HepG2 (cell line): ENCODE measurements around the gene VEGFA. TPM values are rescaled to one million over a fixed set of nuclear protein-coding genes. Genes with fewer than 3 reads are reported as not detected.

ENCODE experiments used
- ATAD3A ChIP-seq: sonication (generic); formaldehyde crosslinking; IDR thresholded peaks from 2 replicates; pipeline ENCODE4 v1.4.0; 2020; ENCODE audit warnings: missing genetic modification reagents
- CBX2 ChIP-seq, 2 experiments: fragments of 200-600 bp in 1 of 2; sonication (generic); formaldehyde crosslinking in 1 of 2; IDR thresholded peaks; 2 replicates each; pipeline versions ENCODE4 v1.7.0 to v1.8.1; 2018 to 2022; ENCODE audit warnings: low read depth in 2 of 2, low read length in 1 of 2, mild to moderate bottlenecking in 1 of 2, missing genetic modification reagents in 1 of 2
- FOSL1 ChIP-seq: sonication (generic); formaldehyde crosslinking; IDR thresholded peaks from 2 replicates; pipeline ENCODE4 v1.9.0; 2021; ENCODE audit warnings: missing genetic modification reagents, borderline replicate concordance
- GZF1 ChIP-seq: sonication (generic); formaldehyde crosslinking; IDR thresholded peaks from 2 replicates; pipeline ENCODE4 v1.5.1; 2020; ENCODE audit warnings: mild to moderate bottlenecking, missing genetic modification reagents
- HHEX ChIP-seq: IDR thresholded peaks from 2 replicates; pipeline ENCODE4 v1.6.1; 2016; ENCODE audit warnings: control low read depth
- HNRNPUL1 ChIP-seq: fragments of 200-400 bp; formaldehyde crosslinking; IDR thresholded peaks from 2 replicates; pipeline ENCODE4 v1.6.1; 2017; ENCODE audit warnings: low read depth, mild to moderate bottlenecking, low read length, moderate library complexity
- HOMEZ ChIP-seq: IDR thresholded peaks from 2 replicates; pipeline ENCODE4 v1.6.1; 2016; ENCODE audit warnings: low read depth
- NFRKB ChIP-seq: fragments of 450-650 bp; IDR thresholded peaks from 2 replicates; pipeline ENCODE4 v1.6.1; 2017
- PHF5A ChIP-seq: IDR thresholded peaks from one replicate; pipeline ENCODE4 v1.6.1; 2018; ENCODE audit warnings: low read depth, missing genetic modification reagents; ENCODE audit not compliant: unreplicated experiment
- PRMT3 ChIP-seq: sonication (generic); formaldehyde crosslinking; IDR thresholded peaks from 2 replicates; pipeline ENCODE4 v1.8.1; 2022; ENCODE audit warnings: low read depth, mild to moderate bottlenecking, moderate library complexity, missing genetic modification reagents, borderline replicate concordance
- RAD21 ChIP-seq: fragments of 450-650 bp; formaldehyde crosslinking; IDR thresholded peaks from 2 replicates; pipeline ENCODE4 v1.5.0; 2020; ENCODE audit warnings: mild to moderate bottlenecking
- RXRA ChIP-seq: sonication (generic); formaldehyde crosslinking; IDR thresholded peaks from 2 replicates; pipeline ENCODE4 v1.5.1; 2020; ENCODE audit warnings: missing genetic modification reagents
- SMARCC2 ChIP-seq: fragments of 450-650 bp; IDR thresholded peaks from 2 replicates; pipeline ENCODE4 v1.6.1; 2017; ENCODE audit warnings: antibody characterized with exemption, mild to moderate bottlenecking
- ZNF207 ChIP-seq: fragments of 450-650 bp; IDR thresholded peaks from 2 replicates; pipeline ENCODE4 v1.6.1; 2016; ENCODE audit warnings: antibody characterized with exemption, borderline replicate concordance
- ZNF33A ChIP-seq: sonication (generic); formaldehyde crosslinking; IDR thresholded peaks from 2 replicates; pipeline ENCODE4 v1.5.1; 2020; ENCODE audit warnings: missing genetic modification reagents, mild to moderate bottlenecking, moderate library complexity, borderline replicate concordance
- ZNF558 ChIP-seq: sonication (generic); formaldehyde crosslinking; IDR thresholded peaks from 2 replicates; pipeline ENCODE4 v1.9.0; 2022; ENCODE audit warnings: mild to moderate bottlenecking, missing genetic modification reagents, borderline replicate concordance
- ZNF563 ChIP-seq: sonication (generic); formaldehyde crosslinking; IDR thresholded peaks from 2 replicates; pipeline ENCODE4 v1.8.0; 2022; ENCODE audit warnings: mild to moderate bottlenecking, moderate library complexity, missing genetic modification reagents
- ZNF598 ChIP-seq: sonication (generic); formaldehyde crosslinking; IDR thresholded peaks from 2 replicates; pipeline ENCODE4 v1.5.1; 2020; ENCODE audit warnings: mild to moderate bottlenecking, missing genetic modification reagents, borderline replicate concordance
- ZNF724P ChIP-seq: sonication (generic); formaldehyde crosslinking; IDR thresholded peaks from 2 replicates; pipeline ENCODE4 v1.8.0; 2022; ENCODE audit warnings: missing genetic modification reagents, borderline replicate concordance
- ZNF749 ChIP-seq: sonication (generic); formaldehyde crosslinking; IDR thresholded peaks from 2 replicates; pipeline ENCODE4 v1.8.0; 2022; ENCODE audit warnings: mild to moderate bottlenecking, missing genetic modification reagents, moderate library complexity, borderline replicate concordance
- ZNF850 ChIP-seq: sonication (generic); formaldehyde crosslinking; conservative IDR thresholded peaks from 2 replicates; pipeline ENCODE4 v1.9.0; 2021; ENCODE audit warnings: mild to moderate bottlenecking, missing genetic modification reagents
- polyA plus RNA-seq, 8 experiments: library from polyadenylated mRNA; depleted of rRNA in 3 of 8; stranded (reverse) in 7 of 8; unstranded in 1 of 8; fragments of >200 nt; fragmentation: Illumina TruSeq in 4 of 8; extraction: Trizol in 4 of 8; gene quantifications; 2 replicates each; pipeline versions ENCODE4 v1.2.1 to v1.2.3, GENCODE V29; 2011 to 2016; ENCODE audit warnings: low read depth in 4 of 8, missing spikeins in 1 of 8, mixed read lengths in 1 of 8; ENCODE audit not compliant: insufficient read depth in 1 of 8
- total RNA-seq, 5 experiments: library from RNA; depleted of rRNA; stranded (reverse); fragments of >200 nt; fragmentation: Illumina TruSeq; extraction: Trizol; gene quantifications; 2 replicates each; pipeline ENCODE4 v1.2.3, GENCODE V29; 2016; ENCODE audit warnings: low read depth in 1 of 5
- TF ChIP-seq, protein P1 (sequence below): sonication (generic); formaldehyde crosslinking; IDR thresholded peaks from 2 replicates; pipeline ENCODE4 v1.4.0; 2020; ENCODE audit warnings: missing genetic modification reagents, low read depth, mild to moderate bottlenecking, borderline replicate concordance
- TF ChIP-seq, protein P2 (sequence below): sonication (generic); formaldehyde crosslinking; IDR thresholded peaks from 2 replicates; pipeline ENCODE4 v1.4.0; 2020; ENCODE audit warnings: missing genetic modification reagents
- TF ChIP-seq, protein P3 (sequence below): sonication (generic); formaldehyde crosslinking; IDR thresholded peaks from 2 replicates; pipeline ENCODE4 v1.8.0; 2022; ENCODE audit warnings: missing genetic modification reagents, mild to moderate bottlenecking, inconsistent platforms, borderline replicate concordance

VEGFA gene
- total and polyA plus RNA-seq, 2 of the 13 experiments (the other 11 are each of a cell fraction or from before 2014, with no cell fraction given): 68.1 to 629 TPM

DNA sequence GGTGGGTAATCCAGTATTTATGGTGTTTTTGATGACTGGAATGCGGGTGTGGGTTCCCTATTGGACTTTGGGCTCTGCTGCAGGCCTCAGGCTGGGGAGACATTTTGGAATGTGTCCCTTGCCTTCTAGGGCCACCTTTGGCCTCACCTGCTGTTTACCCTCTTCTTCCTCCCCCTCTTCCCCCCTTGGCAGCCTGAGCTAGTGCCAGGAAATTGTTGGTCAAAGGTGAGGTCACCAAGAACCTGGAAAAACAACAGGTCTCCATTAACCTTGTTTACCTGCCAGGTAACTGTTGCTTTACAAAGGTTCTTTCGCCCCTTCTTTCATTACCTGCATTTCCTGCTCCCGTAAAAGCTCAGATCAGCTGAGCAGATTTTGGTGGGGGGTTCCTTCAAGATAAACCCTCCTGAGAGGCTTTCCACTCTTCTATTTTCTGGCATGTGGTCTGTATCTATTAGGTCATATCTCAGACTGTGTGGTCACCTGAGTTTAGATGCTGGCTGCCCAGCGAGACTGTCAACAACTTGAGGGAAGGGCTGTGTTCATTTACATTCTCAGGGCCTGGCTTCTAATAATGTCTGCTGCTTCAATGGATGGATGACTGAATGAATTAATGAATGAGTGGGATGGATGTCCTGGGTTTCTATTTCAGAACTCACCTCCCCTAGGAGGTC lies 34.7 kb downstream of the VEGFA start (continued):
- TF ChIP-seq HOMEZ (CRISPR knock-in tag) (no peak), SMARCC2 (no peak), ZNF33A (CRISPR knock-in tag) (no peak), GZF1 (CRISPR knock-in tag) (peak; percentile 91; the same call in 1 of the 2 replicates), FOSL1 (no peak), RAD21 (no peak), RXRA (peak; percentile 93), ATAD3A (no peak), PRMT3 (CRISPR knock-in tag) (no peak), CBX2 (IDR thresholded peaks at IDR 0.05; ENCODE audit: low read depth, low read length) (no peak), CBX2 (CRISPR knock-in tag; IDR thresholded peaks at IDR 0.05; ENCODE audit: low read depth) (no peak), ZNF563 (CRISPR knock-in tag) (no peak), ZNF598 (no peak), HNRNPUL1 (no peak), ZNF207 (no peak), PHF5A (CRISPR knock-in tag) (no peak), HHEX (CRISPR knock-in tag) (peak; percentile 73), ZNF724P (CRISPR knock-in tag) (no peak; the same call in 1 of the 2 replicates), ZNF749 (CRISPR knock-in tag) (no peak), ZNF558 (CRISPR knock-in tag) (no peak), NFRKB (no peak), ZNF850 (CRISPR knock-in tag) (no peak)
- TF ChIP-seq, protein P1, sequence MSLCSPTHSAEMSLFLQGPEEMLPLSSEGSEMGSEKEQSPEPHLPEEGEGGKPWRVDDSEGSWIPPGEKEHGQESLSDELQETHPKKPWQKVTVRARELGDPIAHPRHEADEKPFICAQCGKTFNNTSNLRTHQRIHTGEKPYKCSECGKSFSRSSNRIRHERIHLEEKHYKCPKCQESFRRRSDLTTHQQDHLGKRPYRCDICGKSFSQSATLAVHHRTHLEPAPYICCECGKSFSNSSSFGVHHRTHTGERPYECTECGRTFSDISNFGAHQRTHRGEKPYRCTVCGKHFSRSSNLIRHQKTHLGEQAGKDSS: no peak; the same call in 1 of the 2 replicates
- TF ChIP-seq, protein P2, sequence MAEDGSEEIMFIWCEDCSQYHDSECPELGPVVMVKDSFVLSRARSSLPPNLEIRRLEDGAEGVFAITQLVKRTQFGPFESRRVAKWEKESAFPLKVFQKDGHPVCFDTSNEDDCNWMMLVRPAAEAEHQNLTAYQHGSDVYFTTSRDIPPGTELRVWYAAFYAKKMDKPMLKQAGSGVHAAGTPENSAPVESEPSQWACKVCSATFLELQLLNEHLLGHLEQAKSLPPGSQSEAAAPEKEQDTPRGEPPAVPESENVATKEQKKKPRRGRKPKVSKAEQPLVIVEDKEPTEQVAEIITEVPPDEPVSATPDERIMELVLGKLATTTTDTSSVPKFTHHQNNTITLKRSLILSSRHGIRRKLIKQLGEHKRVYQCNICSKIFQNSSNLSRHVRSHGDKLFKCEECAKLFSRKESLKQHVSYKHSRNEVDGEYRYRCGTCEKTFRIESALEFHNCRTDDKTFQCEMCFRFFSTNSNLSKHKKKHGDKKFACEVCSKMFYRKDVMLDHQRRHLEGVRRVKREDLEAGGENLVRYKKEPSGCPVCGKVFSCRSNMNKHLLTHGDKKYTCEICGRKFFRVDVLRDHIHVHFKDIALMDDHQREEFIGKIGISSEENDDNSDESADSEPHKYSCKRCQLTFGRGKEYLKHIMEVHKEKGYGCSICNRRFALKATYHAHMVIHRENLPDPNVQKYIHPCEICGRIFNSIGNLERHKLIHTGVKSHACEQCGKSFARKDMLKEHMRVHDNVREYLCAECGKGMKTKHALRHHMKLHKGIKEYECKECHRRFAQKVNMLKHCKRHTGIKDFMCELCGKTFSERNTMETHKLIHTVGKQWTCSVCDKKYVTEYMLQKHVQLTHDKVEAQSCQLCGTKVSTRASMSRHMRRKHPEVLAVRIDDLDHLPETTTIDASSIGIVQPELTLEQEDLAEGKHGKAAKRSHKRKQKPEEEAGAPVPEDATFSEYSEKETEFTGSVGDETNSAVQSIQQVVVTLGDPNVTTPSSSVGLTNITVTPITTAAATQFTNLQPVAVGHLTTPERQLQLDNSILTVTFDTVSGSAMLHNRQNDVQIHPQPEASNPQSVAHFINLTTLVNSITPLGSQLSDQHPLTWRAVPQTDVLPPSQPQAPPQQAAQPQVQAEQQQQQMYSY (CRISPR knock-in tag): no peak
- TF ChIP-seq, protein P3, sequence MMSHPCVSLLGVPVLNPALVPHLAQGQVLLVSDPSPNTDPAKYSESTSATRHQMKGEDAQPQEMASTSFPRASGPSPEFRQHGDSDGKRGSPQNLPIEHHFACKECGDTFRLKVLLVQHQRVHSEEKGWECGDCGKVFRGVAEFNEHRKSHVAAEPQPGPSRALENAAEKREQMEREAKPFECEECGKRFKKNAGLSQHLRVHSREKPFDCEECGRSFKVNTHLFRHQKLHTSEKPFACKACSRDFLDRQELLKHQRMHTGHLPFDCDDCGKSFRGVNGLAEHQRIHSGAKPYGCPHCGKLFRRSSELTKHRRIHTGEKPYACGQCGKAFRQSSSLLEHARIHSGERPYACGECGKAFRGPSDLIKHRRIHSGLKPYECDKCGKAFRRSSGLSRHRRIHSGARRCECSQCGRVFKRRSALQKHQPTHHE: no peak
